KMS-11 (cell line): ENCODE data around the gene SPANXD.

Experiments used
- H2AFZ ChIP-seq: fragments of 200-600 bp; sonication (generic); 2 replicates; pipeline ENCODE4 v1.6.1; 2016; ENCODE audit warnings: antibody characterized with exemption, mixed run types, low read depth
- H3K27ac ChIP-seq: fragments of 200-600 bp; sonication (generic); 2 replicates; pipeline ENCODE4 v1.6.1; 2016; ENCODE audit warnings: mild to moderate bottlenecking, mixed run types
- H3K27me3 ChIP-seq: fragments of 200-600 bp; sonication (generic); 2 replicates; pipeline ENCODE4 v1.6.1; 2017; ENCODE audit warnings: mild to moderate bottlenecking, low read depth, mixed run types, moderate library complexity; ENCODE audit not compliant: insufficient read depth
- H3K36me3 ChIP-seq: fragments of 200-600 bp; sonication (generic); 2 replicates; pipeline ENCODE4 v1.6.1; 2017; ENCODE audit warnings: mild to moderate bottlenecking, mixed run types; ENCODE audit not compliant: insufficient read depth
- H3K4me1 ChIP-seq: fragments of 200-600 bp; sonication (generic); 2 replicates; pipeline ENCODE4 v1.6.1; 2016; ENCODE audit warnings: mild to moderate bottlenecking, low read depth, mixed run types; ENCODE audit not compliant: poor library complexity, severe bottlenecking
- H3K4me2 ChIP-seq: fragments of 200-600 bp; sonication (generic); 2 replicates; pipeline ENCODE4 v1.7.0; 2016; ENCODE audit warnings: mild to moderate bottlenecking, mixed run types
- H3K4me3 ChIP-seq: fragments of 200-600 bp; sonication (generic); IDR thresholded peaks from 2 replicates; pipeline ENCODE4 v1.6.1; 2017; ENCODE audit warnings: low read depth, low read length, mixed read lengths; ENCODE audit not compliant: insufficient read depth
- H3K79me2 ChIP-seq: fragments of 200-600 bp; sonication (generic); 2 replicates; pipeline ENCODE4 v1.6.1; 2016; ENCODE audit warnings: low read depth, mixed run types; ENCODE audit not compliant: insufficient read depth
- H3K9ac ChIP-seq: fragments of 200-600 bp; sonication (generic); 2 replicates; pipeline ENCODE4 v1.6.1; 2016; ENCODE audit warnings: mild to moderate bottlenecking, mixed run types
- H4K20me1 ChIP-seq: fragments of 200-600 bp; sonication (generic); 2 replicates; pipeline ENCODE4 v1.6.1; 2016; ENCODE audit warnings: mild to moderate bottlenecking, mixed run types; ENCODE audit not compliant: insufficient read depth
- TF ChIP-seq, protein P1 (sequence below): fragments of 200-600 bp; sonication (generic); conservative IDR thresholded peaks from 2 replicates; pipeline ENCODE4 v1.6.1; 2017; ENCODE audit warnings: low read depth, mild to moderate bottlenecking, antibody characterized with exemption, low read length, moderate library complexity, mixed read lengths

Gene SPANXD

DNA sequence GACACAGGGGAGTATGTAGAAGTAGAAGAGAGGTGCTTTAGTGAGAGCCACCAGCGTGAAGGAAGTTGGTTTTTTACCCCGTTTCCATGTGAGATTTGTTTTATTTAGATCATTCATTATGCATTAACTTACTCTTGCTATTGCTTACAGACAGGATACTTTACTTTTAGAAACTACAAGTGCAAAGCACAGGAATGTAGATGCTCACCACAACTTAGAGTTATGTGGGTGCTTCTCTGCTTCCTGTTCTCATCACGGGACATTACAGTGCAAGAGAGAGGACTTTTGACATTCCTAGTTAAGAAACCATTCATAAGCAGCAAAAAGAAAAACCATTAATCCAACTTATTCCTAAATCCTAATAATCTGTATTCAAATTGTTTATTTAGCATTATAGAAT is 25.6 kb upstream of the SPANXD start:
- Histone ChIP-seq H3K27ac (no peak overlapping the region), H3K9ac (no peak overlapping the region), H3K36me3 (no peaks in the 10 kb centered on the region), H3K4me3 (no peak overlapping the region), H3K4me2 (no peak overlapping the region), H3K4me1 (no peaks in the 10 kb centered on the region), H2AFZ (no peak overlapping the region), H3K27me3 (no peaks in the 10 kb centered on the region), H4K20me1 (no peaks in the 10 kb centered on the region), H3K79me2 (no peaks in the 10 kb centered on the region)
- TF ChIP-seq, protein P1, sequence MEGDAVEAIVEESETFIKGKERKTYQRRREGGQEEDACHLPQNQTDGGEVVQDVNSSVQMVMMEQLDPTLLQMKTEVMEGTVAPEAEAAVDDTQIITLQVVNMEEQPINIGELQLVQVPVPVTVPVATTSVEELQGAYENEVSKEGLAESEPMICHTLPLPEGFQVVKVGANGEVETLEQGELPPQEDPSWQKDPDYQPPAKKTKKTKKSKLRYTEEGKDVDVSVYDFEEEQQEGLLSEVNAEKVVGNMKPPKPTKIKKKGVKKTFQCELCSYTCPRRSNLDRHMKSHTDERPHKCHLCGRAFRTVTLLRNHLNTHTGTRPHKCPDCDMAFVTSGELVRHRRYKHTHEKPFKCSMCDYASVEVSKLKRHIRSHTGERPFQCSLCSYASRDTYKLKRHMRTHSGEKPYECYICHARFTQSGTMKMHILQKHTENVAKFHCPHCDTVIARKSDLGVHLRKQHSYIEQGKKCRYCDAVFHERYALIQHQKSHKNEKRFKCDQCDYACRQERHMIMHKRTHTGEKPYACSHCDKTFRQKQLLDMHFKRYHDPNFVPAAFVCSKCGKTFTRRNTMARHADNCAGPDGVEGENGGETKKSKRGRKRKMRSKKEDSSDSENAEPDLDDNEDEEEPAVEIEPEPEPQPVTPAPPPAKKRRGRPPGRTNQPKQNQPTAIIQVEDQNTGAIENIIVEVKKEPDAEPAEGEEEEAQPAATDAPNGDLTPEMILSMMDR: no peak

DNA sequence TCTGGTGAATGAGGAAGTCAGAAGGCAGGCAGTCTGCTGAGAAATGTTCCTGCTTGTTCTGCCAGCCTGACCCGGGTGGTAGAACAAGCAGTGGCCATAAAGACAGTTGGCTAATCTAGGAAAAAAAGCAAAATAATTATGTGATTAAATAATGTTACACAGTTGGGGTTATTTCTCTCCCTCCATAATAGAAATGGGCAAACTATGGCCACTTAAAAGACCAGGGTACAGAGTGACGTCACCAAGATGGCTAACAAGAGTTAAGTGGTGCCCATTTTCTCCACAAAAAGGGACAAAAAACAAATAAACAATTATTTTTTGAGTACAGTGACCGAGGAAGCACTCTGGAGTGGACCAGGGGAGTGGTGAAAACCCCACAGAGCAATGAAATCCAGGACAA is 16.1 kb upstream of the SPANXD start:
- Histone ChIP-seq H3K27ac (no peak overlapping the region), H3K4me2 (no peak overlapping the region), H3K79me2 (no peaks in the 10 kb centered on the region), H3K4me1 (no peaks in the 10 kb centered on the region), H2AFZ (no peak overlapping the region), H3K4me3 (no peak overlapping the region), H3K36me3 (no peaks in the 10 kb centered on the region), H4K20me1 (no peaks in the 10 kb centered on the region), H3K9ac (no peak overlapping the region), H3K27me3 (no peaks in the 10 kb centered on the region)
- TF ChIP-seq, protein P1: no peak

DNA sequence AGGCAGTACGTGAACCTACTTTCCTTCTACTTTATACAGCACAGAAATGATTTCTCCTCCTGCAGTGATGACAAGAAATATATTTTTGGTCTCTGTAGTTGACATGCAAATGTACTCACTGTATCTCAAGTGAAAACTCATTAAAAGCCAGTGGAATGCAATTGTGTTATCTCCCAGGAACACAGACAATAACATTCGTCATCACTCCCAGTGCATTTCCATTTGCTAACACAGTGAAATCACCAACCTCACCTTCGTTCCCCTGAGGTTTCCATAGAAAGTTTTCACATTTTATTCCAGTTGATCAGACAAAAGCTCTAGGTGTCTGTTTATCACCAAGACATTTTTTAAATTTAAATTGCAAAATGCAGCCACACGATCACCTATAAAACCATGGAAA is 2.5 kb upstream of the SPANXD start:
- no peak overlapping the region for H3K4me3 ChIP-seq
- no peaks in the 10 kb centered on the region for H3K36me3 ChIP-seq
- TF ChIP-seq, protein P1: no peak
- no peak overlapping the region for H2AFZ ChIP-seq
- no peak overlapping the region for H3K27ac ChIP-seq
- no peak overlapping the region for H3K4me2 ChIP-seq
- no peaks in the 10 kb centered on the region for H3K27me3 ChIP-seq
- no peak overlapping the region for H3K9ac ChIP-seq
- H3K79me2 ChIP-seq: no peaks in the 10 kb centered on the region
- H3K4me1 ChIP-seq: no peaks in the 10 kb centered on the region
- H4K20me1 ChIP-seq: no peaks in the 10 kb centered on the region

DNA sequence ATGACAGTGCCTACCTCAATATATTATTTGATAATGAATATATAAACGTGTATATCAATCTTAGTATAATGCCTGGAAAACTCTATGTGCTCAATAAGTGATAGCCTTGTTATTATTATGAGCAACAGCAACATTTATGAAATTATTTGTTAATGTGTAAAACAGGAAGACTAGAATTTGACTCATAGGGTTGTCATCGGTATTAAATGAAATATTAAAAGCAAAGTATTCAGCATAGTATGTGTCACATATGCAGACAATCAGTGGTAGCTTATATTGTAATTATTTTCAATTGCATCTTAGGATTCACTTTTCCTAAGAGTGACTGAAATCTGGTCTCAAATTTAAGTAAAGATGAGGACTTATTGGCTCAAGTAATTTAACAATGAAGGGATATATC is 24.6 kb downstream of the SPANXD start:
- no peaks in the 10 kb centered on the region for H4K20me1 ChIP-seq
- no peak overlapping the region for H3K4me3 ChIP-seq
- H2AFZ ChIP-seq: no peak overlapping the region
- no peak overlapping the region for H3K4me2 ChIP-seq
- H3K79me2 ChIP-seq: no peaks in the 10 kb centered on the region
- no peaks in the 10 kb centered on the region for H3K27me3 ChIP-seq
- H3K36me3 ChIP-seq: no peaks in the 10 kb centered on the region
- TF ChIP-seq, protein P1: no peak
- H3K4me1 ChIP-seq: no peaks in the 10 kb centered on the region
- H3K9ac ChIP-seq: no peak overlapping the region
- H3K27ac ChIP-seq: no peak overlapping the region

DNA sequence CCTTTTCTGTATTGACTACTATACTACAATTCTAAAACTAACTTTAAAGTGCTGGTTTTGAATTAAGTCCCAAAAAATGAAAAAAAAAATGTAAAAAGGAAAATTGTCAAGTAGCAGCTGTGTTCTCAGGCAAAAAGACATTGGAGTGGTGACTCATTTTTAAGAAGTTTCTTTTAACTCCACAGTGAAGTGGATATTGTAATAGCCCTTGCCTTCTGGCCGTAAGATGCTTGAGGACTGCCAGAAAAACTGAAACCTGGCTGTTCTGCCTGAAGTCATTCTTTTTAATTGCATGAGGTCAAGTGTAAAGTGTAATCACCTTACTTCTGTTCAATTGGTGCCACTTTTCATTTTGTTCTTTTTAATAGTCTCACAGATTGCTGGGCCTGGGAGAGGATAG is 28.9 kb downstream of the SPANXD start:
- H3K36me3 ChIP-seq: no peaks in the 10 kb centered on the region
- TF ChIP-seq, protein P1: no peak
- H3K4me3 ChIP-seq: no peak overlapping the region
- H3K79me2 ChIP-seq: no peaks in the 10 kb centered on the region
- no peak overlapping the region for H3K9ac ChIP-seq
- no peaks in the 10 kb centered on the region for H4K20me1 ChIP-seq
- no peak overlapping the region for H3K4me2 ChIP-seq
- H3K27me3 ChIP-seq: no peaks in the 10 kb centered on the region
- H2AFZ ChIP-seq: no peak overlapping the region
- no peaks in the 10 kb centered on the region for H3K4me1 ChIP-seq
- H3K27ac ChIP-seq: no peak overlapping the region
